ENCODE measurements around the gene TNRC6C.

TNRC6C gene

DNA sequence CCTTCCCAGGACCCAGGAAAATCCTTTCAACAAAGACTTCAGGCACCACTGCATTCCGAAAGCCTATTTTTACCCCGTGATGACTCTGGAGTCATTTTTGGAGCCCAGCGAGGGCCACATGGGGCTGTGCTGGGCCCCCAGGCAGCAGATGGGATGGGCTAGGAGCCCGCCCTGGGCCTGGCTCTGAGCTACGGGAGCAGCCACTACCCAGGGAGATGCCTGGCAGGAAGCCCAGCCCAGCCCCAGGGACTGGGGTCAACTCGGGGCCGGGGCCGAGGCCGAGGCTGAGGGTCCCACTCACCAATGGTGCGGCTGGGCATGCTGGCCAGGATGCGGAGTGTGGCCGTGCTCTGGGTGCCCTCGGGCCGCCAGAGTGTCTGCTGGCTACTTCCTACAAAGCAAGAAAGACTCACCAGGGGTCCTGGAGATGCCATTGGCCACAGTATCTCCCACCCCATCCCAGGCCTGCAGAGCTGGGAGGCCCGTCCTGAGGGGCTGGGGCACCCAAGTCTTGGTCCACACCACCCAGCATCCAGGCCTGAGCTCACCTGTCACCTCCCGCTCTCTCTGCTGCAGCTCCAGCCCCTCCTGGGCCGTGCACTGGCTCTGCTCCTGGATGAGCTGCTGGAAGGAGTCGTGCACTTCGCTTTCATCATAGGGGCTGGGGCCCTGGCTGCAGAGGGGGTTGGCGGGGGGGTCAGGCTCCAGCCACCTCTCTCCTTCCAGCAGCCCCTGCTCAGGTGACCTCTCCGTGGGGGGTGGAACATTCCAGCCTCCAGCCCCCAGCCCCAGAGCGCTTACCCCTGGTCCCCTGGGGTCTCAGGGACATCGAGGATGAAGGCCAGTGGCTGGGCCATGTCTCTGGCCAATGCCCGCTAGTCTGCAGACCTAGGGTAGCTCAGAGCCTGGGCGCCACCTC, 167.7 kb downstream of the TNRC6C start:
- no peak for DNase-seq (ENCODE audit: low spot score)

DNA sequence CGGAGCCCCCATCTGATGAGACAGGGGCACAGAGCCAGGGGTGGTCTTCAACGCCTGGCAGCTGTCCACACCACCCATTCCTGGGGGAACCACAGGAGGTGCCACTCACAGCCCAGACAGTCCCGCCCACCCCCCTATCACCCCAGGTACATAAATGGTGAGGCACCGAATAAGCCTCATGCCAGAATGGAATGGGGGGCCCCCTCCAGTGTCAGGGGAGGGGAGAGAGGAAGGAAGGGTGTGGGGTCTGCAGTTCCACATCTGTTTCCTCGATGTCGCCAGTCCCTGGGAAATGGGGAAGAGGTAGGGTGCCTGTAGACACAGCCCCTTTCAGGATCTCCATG, 168.4 kb downstream of the TNRC6C start:
- DNase-seq (ENCODE audit: low spot score): no peak

- peak; percentile 81 for DNase-seq (ENCODE audit: low spot score)
These were observed 168.9 kb downstream of the TNRC6C start for GRCh38 chr17:78127239-78127887.

DNA sequence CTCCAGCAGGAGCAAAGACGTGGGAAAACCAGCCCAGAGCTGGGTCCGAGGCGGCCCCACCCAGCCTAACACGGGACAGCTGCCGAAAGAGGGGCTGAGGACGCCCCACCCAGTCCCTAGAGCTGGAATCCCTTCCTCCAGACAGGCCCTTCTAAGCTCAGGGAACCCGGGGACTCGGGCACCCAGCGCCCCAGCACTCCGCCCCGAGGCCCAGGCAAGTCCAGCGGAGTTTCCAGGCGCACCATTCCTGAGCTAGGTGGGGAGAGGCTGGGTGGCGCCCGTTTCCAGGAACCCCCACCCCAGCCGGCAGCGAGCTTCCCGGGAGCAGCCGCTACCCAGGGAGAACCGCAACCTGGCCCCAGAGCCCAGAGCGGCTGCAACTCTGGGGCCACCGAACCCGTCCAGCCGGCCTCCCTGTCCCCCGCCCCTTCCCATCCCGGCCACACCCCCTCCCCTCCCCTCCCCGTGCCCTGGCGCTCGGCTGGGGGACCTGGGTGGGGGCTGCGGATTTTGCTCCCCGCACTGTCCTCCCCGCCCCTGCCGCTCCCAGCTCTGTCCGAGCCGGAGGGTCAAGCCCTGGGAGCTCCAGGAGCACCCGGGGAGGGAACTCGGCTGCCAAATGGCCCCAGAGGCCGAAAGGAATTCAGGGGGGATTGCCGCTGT, 169.5 kb downstream of the TNRC6C start:
- peak; percentile 87 for DNase-seq (ENCODE audit: low spot score)

DNA sequence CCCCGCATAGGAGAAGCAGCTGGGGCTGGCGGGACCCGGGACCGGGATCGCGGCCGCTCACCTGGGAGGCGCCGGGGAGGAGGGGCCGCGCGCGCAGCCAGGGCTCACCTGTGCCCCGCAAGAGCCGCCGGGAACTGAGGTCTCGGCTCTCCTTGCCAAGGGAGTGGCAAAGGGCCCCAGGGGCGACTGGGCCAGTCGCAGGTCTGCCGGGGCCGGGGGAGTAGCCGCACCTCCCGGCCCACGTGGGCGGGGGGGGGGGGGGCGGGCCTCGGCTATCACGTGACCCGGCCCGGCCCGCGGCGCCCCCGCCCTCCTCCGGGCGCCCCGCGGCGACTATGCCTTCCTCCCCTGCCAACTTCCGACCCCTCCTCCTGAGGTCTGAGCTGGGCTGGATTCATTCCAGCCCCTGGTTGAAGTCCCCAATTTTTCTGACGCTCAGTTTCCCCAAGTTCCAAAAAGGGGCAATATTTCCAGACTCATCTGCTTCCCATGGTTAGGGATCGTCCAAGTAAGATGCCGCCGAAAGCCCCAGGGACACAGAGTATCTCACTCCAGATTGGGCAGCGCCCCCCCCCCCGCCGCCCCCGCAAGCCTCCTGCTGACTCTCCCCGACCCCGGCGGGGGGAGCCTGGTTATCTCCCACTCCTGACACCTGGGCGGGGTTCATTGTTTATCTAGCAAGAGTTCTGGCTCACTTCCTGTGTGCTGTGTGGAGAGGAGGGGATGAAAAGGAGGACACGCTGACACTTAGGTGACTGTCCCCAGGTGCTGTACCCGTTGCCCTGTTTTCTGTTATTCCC, 170.2 kb downstream of the TNRC6C start, which contains the start of gene TMC6:
Gene TMC6 (minus strand): TSS at position 205 of the 800 bp plus-strand sequence. CDS start 1,923 bp downstream, outside the sequence.
- no peak for DNase-seq (ENCODE audit: low spot score)

DNA sequence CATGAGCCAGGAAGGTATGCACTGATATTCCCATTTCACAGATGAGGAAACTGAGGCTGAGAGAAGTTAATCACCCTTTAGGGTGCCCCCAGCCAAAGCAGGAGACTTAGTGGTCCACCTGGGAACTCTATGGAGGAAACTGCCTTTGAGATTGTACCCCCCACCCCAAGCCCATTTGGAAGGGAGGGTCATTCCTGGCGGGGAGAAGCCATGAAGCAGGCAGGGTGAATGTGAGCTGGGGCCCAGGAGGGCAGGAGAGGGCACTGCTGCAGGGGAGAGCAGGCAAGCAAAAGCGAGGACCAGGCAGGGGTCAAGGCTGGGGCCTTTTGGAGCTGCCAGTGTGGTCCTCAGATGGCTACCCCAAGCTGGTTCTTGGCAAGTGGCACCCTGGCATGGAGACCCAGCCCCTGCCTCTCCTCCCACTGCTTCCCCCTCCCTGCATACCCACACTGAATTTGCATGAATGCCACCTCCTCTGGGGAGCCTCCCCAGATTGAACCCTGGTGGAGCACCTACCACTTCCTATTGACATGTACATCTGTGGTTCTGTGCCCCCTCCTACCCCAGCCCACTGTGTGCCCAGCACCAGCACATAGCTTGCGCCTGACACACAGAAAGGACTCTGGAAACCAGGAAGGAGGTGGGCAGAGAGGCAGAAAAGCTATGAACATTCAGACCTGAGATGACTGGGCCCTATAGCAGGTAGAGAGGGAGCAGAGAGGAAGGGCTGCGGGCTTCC, 171.0 kb downstream of the TNRC6C start:
- DNase-seq (ENCODE audit: low spot score): no peak

GRCh38 chr17:78130090-78130436, 171.6 kb downstream of the TNRC6C start:
- no peak for DNase-seq (ENCODE audit: low spot score)

DNA sequence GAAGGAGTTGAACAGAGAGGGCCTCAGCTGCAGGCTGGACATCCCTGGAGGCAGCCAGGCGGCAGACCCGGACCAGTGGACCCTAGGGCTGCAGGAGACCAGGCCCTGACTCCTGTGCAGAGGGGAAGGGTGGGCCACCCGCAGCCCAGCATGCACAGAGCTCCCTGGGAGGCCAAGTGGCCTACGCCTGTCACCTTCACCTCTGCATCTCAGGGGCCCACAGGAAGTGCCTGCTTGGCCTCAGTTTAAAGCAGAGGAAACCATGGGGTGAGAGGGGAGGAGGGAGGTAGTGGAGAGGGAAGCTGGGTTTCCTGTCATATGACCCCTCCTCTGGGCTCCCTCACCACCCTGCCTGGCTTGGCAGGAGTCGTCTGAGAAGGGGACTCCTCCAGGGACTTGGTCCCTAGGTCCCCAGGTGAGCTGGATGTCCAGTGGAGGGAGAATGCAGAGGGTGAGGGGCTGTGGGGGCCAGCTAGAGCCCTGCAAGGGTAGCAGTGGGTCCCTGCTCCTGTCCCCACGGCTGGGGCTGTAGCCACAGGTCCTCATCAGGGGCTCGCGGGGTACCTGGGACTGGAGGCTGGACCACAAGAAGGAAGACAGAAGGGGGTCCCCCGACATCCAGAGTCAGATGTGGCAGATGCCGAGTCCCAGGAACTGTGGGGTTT, 172.1 kb downstream of the TNRC6C start, which contains the start of gene TMC8:
Gene TMC8 (plus strand): TSS at position 335 of the 665 bp plus-strand sequence. CDS start 818 bp downstream, outside the sequence.
- DNase-seq (ENCODE audit: low spot score): no peak

- DNase-seq (ENCODE audit: low spot score): no peak
These were observed 172.9 kb downstream of the TNRC6C start for GRCh38 chr17:78131172-78132083.

DNA sequence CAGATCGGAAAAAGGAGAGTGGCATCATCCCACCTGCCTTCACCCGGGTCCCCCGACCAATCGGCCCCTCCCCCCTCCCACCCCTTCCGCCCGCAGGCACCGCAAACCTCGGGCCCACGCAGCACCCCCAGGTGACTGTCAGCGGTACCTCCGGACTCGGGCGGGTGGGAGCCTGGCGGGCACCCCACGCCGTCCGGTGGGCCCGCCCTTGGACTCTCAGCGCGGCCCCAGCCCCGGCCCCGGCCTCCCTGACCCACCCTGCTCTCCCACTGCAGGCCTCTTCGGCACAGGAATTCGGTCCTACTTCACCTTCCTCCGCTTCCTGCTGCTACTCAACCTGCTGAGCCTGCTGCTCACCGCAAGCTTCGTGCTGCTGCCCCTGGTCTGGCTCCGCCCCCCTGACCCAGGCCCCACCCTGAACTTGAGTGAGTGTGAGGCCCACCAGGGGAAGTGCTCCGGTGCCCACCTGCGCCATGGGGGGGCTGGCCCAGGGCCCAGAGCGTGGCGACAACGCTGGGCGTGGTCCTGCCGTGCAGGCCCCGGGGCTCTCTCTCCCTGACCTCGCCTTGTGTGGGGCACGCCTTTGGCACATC, 173.7 kb downstream of the TNRC6C start:
- DNase-seq (ENCODE audit: low spot score): no peak

- no peak for DNase-seq (ENCODE audit: low spot score)
These were observed 174.3 kb downstream of the TNRC6C start for GRCh38 chr17:78132767-78133178.

DNA sequence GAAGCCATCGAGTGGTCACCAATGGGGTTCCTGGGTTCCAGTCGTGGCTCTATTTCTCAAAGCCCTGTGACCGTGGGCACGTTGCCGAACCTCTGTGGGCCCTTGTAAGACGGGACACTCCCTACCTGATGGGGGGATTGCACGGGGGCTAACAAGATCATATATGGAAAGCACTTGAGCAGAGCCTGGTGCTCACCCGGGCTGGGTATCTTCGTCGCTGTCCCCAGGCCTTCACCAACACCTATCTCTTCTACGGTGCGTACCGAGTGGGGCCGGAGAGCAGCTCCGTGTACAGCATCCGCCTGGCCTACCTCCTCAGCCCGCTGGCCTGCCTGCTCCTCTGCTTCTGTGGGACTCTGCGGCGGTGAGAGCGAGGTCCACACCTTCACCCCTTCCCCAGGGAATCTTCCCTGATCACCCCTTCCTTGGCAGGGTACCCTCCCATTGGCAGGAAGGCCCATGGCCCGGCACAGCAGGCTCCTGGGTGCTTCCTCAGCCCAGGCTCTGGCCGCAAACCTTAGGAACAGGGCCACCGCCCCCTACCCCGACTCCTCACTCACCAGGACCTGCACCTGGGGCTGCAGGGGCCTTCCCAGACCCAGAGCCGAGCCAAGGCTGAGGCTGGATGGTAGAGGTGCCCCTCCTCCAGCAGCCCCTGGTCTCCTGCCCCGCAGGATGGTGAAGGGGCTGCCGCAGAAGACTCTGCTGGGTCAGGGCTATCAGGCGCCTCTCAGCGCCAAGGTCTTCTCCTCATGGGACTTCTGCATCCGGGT, 174.9 kb downstream of the TNRC6C start:
- no peak for DNase-seq (ENCODE audit: low spot score)

GRCh38 chr17:78133971-78134898, 175.7 kb downstream of the TNRC6C start:
- DNase-seq (ENCODE audit: low spot score): peak; percentile 82

GRCh38 chr17:78134899-78135385, 176.4 kb downstream of the TNRC6C start:
- DNase-seq (ENCODE audit: low spot score): no peak

DNA sequence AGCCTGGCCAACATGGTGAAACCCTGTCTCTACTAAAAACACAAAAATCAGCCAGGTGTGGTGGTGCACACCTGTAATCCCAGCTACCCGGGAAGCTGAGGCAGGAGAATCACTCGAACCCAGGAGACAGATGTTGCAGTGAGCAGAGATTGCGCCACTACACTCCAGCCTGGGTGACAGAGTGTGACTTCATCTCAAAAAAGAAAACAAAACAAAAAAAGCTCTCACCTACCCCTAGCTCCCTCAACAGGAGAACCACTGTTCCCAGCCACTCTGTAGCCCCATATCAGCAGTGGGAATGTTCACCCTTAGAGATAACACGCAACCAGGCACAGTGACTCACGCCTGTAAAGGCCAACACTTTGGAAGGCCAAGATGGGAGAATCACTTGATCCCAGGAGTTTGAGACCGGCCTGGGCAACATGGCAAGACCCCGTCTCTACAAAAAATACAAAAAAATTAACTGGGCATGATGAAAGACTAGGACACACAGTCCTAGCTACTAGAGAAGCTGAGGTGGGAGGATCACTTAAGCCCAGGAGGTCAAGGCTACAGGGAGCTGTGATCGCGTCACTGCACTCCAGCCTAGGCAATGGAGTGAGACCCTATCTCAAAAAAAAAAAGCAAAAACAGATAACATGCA, 177.5 kb downstream of the TNRC6C start:
- no peak for DNase-seq (ENCODE audit: low spot score)

- peak; percentile 61 for DNase-seq (ENCODE audit: low spot score)
These were observed 179.1 kb downstream of the TNRC6C start for GRCh38 chr17:78137392-78138203.
